Stimulated activated CD8-positive, alpha-beta memory T cell treated with anti-CD3 and anti-CD28 coated beads, Interleukin-7, amount 100 ng/mL, for 48 hours (primary cell): ENCODE data around the gene CTNNBL1.

Source experiments
- DNase-seq, 2 donors: peaks; one replicate each; pipeline ENCODE4 v3.0.0-alpha.2; 2020; ENCODE audit warnings: low read depth in 1 of 2; ENCODE audit errors: extremely low read depth in 1 of 2

Gene CTNNBL1

DNA sequence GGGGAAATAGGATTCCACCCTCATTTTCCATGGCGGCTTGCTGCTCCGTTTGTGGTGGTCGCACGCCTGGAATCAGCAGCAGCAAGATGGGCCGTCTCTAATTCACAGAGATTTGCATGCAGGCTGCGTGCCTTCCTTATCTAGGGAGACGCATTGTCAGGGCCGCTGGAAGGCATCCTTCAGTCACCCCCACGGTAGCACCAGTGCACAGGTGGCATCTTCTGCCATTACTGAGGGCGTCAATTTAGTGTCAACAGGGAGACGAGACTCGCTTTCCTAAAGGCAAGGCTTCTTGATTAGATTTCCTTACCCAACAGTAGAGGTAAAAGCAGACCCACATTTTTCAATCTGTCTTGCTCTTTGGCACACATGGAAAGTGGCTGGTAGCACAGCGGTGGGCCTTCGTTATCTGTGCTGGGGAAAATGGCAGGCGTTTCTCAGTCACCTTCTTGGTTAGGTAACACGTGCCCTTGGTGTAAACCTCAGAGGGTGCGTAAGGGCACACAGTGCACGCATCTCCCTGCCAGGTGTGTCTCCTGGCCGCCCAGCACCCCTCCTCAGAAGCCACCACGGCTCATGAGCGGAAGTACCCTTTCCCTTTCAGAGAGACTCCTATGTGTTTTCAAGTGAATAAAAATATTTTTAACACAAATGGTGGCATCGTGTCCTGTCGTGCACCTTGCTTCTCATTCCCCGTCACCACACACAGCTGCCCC, 181.8 kb downstream of the CTNNBL1 start:
- no peak for DNase-seq

DNA sequence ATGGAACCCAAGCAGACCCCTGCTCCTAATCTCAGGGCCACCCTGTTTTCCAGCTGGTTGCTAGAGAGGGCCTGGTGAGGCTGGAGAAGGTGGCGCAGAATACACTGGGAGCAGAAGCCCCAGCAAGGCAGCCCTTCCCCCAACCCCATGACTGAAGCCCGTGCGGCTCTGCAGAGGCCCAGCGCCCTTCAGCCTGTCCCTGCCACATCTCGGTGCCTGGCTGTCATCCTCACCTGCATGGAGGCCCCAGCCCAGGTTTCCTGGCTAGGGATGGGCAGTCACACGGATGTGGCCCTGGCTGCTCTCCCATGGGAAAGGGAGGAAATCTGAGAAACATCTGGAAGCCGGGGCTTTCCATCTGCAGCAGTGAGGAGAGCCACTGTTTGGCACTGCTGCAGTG, 183.0 kb downstream of the CTNNBL1 start:
- no peak for DNase-seq

DNA sequence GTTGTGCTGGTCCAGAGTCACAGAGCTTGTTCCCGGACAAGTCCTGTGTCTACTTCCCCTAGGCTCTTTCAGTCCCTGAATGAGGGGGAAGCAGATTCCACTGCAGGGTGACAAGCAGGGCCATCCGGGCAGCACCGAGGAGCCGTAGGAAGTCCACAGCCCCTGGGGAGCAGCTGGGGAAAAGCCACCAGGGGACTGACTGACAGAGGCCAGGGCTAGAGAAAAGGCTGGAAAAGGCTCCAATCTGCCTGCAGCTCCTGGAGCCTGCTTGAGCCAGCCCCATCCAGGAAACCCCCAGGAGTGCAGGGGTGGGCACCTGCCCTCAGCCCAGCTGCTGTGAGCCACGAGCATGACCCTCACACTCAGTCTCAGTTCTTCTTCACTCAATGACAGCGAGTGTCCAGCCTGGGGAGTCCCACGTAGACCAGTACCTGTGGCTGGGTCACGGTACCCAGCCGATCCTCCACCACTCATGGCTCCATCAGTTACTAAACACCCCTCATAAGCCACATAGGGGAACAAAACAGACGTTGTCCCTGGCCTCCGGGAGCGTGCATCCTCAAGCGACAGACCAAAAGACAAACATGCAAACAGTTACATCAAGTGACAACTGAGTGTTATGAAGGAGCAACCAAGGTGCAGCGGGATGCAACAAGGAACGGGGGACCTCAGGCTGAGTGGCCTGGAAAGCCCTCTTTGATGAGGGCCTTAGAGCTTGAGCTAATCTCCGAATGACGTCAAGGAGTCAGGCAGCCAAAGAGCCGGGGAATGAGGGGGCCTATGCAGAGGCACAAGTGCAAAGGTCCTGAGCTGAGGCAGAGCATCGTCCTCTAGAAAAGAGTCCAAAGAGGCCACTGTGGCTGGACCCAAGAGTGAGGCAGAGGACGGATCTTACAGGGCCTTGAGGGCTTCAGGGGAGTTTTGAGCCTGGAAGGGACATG, 184.3 kb downstream of the CTNNBL1 start:
- DNase-seq, result no peak

DNA sequence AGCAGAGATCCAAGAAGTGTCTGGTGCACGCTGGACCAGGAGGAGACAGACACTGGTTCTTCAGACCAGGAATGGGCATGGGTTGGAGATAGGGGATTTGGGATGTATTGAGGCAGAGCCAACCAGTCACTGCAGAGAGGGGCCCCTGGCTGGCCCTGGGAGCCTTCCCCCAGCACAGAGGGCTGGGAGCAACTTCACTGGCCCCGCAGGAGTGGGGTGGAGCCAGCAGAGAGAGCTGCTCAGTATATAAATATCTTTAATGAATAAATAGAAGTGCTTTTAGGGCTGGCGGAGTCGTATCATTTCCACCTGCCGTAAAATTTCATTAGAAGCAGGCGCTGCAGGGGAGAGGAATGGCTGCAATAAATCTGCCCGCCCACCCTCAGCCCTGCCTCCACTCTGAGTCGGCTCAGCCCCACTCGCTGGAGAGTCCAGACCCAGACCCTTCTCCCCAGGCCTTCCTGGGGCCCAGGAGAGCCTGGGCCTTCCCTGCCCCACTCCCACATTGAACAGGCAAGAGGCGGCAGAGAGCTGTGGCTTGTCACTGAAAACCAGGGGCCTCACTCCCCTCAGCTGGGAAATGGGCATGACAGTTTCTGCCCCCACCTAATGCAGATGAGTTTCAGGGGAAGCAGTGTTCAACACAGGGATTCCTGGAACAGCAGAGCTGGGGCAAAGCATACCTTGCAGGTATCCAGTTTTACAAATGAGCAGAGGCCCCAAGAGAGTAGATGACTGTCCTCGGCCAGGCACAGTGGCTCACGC, 185.2 kb downstream of the CTNNBL1 start:
- DNase-seq, result no peak

DNA sequence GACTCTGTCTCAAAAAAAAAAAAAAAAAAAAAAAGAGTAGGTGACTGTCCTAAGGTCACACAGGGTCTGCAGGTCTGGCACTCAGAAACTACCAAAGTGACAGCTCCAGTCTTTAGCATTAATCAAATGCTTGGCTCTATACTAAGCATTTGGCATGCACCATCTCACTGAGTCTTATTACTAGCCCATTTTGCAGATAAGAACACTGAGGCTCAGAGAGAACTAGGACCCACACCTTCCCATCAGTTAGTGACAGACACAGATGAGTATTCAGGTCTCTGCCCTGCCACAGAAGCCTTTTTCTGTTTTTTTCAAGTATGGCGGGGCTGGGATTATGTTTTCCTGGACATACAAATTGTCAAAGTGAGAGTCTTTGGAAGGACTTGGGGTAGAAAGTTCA, 186.0 kb downstream of the CTNNBL1 start:
- no peak for DNase-seq

DNA sequence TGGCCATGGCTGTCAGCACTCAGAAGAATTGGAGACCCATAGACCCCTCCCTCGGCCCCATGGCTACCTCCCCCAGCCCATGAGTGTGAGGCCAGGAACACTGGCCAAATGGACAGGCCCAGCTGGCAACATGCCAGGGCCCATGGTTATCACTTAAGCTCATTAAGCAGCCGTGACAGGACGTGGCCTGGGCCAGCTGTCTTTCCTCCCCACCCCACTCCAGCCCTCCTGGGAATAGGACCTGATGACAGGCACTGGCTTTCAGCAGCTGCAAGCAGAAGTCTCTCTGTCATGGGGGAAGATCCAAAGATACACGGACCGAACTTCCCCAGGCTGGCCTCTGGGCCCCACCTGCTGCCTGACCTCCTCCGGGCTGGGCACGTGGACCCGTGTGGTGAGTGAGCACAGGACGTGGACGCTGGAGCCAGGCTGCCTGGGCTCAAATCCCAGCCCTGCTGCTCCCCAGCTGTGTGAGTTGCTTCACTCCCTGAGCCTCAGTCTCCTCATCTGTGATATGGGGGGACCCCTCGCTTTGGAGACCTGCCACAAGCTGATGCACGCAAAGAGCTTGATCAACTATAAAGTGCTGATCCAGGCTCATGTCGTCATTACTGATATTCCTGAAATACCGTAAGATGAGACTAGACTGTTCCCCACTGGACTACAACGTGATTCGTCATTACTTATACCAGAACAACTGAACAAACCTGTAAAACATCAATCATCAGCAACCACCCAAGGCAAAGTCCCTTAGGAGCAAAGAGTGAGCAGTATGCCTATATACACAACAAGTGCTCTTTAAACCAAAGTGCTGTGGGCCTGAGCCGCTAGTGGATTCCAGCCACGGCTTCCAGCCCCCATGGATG, 187.1 kb downstream of the CTNNBL1 start:
- DNase-seq, result no peak

DNA sequence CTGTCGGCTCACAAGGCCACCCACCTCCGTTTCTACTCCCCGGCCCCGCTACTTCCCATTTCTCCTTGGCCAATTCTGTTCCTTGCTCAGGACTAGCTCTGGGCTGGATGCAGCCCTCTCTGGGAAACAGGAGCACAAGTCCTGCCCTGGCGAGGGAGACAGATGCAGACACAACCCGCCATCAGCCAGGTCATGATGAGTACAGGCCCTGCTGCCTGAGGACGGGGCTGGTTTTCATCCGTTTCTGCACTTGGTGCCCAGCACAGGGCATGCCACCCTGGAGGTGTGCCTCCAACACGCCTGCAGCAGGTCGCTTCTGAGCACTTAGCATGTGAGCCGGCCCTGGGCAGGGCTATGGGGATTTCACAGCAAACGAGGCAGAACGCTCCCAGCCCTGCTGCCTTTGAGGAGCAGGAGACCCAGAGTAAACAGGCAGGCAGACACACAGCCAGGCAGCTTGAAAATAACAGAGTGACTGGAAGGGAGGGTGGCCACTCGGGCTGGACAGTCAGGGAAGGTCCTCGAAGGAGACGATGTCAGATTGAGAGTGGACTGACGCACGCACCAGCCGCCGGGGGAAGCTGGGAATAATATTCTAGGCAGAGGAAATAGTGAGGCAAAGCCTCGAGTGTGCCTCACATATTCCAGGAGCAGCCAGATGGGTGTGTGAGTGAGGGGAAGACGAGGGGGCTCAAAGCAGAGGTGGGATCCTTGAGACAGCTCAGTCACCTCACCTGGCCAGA, 187.9 kb downstream of the CTNNBL1 start:
- DNase-seq, result no peak

DNA sequence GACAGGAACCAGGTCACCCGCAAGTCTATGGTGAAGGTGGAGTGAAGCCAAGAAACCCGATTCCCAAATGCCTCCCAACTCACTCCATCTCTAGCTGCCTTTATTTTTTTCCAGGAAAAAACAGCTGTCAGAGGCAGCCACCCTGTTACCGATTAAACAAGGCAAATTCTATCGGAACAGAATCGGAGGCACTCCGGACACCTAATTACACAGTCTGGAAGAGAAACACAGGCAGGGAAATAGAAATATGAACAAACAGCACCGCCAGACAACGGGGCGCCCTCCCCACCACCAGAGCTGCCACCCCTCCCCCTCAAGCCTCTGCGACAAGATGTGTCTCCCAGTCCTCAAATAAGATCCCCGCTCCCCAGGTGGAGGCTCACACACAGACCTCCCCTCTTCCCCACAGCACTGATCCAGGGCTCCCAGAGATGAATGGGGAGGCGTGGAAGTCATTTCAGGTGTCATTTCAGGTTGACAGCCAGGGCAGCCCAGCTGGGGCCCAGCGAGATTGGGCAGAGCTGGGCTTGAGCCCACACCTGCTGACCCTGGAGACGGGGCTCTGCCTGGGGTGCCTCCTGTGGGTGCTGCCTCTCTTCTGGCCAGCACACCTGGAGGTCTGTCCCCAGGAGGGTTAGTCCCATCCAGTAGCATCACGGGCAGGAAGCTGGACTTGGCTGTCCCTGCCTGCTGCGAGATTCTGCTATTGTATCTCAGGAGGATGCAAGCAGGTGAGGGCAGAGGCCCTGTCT, 189.3 kb downstream of the CTNNBL1 start:
- no peak for DNase-seq

DNA sequence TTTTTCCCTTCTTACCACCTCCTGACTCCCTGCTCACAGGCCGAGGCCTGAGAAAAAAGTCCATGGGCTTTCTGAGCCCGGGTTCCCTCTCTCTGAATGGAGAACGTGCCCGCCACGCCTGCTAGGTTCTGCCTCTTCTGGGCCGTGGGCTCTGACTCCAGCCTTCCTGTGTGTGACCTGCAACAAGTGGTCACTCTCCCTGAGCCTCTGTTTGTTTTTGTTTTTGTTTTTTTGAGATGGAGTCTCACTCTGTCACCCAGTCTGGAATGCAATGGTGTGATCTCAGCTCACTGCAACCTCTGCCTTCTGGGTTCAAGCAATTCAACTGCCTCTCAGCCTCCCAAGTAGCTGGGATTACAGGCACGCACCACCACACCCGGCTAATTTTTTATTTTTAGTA, 191.2 kb downstream of the CTNNBL1 start:
- DNase-seq, result no peak

DNA sequence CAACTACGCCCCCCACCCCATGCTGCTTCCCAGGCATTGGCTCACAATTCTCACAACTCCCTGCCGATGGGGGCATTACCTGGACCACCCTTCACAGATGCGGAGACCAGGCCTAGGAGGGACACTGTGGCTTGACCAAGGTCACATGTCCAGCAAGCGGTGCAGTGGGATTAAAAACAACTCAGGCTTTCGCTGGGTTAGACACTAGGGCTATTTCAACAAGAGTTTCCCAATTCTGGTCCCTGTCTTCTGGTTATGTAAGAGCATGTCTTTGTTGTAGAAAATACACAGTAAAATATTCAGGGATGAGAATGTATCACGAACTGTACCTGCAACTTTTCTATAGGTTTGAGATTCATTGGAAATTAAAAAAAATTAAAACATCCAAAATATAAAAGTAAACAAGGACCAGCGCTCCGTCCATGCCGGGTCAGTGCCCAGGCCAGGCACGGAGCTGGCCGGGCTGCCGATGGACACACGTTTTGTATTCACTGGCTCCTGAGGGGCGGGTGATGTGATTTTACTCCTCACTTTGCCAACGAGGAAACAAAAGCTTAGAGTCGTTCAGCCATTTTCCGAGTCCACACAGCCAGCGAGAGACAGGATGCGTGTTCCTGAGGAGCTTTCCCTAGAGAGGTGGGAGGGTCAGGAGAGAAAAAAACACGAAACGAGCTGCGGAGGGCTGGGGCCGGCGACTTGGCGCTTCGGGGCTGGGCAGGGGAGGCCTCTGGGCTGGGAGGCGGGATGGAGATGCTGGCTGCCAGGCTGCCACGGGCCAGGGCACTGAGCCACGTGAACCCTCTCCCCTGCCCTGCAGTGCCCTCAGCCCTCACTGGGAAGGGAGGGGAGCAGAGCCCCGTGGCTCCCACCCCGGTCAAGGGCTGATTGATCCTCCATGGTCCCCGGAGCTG, 192.0 kb downstream of the CTNNBL1 start:
- no peak for DNase-seq

DNA sequence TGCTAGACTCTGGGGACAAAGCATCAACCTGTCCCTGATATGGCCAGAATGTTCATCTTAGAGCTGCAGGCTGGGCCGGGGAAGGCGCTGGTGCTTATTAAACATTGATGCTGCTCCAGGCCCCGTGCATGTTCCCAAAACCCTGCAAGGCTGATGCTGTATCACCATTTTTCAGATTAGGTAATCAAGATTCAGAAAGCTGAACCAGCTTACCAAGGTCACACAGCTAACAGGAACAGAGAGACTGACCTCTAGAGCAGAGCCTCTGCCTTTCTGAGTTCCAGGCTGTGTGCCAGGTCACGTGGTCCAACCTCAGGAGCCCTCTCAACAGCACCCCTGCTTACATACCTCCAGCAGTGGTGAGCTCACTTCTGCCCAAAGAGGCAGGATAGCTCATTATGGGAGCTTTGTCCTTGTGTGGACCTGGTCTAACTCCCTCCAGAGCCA, 193.0 kb downstream of the CTNNBL1 start:
- DNase-seq, result no peak

DNA sequence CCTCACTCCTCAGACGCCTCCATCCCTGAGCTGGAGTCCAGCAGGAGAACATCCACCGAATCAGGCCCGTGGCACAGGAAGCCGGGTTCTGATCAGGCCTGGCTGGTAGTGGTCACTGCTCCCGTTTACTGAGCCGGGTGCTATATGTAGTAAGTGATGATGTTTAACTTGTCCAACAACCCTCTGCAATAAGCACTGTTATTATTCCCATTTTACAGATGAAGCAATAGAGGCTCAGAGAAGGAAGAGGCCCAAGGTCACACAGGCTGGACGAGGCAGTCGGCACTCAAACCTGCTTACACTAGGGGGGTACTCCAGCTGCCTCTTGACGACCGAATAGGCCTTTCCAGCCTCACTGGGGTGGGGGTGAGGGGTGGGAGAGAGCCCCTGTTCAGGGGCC, 194.8 kb downstream of the CTNNBL1 start:
- no peak for DNase-seq

DNA sequence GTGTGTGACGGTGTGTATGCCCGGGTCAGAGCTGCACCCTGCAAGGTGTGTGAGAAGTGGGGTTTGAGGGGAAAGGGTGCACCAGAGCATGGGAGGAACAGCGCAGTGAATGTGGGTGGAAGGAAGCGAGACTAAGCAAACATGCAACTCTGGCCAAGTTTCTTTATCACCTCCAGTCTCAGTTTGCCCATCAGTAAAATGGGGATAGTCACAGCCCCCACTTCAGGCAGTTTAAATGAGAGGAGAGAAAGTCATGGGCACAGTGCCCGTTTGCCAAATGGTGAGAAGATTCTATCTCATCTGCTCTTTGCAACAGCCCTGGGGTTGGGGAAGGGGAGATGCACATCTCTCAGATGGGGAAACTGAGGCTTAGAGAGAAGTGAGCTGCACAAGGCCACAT, 196.3 kb downstream of the CTNNBL1 start:
- no peak for DNase-seq

DNA sequence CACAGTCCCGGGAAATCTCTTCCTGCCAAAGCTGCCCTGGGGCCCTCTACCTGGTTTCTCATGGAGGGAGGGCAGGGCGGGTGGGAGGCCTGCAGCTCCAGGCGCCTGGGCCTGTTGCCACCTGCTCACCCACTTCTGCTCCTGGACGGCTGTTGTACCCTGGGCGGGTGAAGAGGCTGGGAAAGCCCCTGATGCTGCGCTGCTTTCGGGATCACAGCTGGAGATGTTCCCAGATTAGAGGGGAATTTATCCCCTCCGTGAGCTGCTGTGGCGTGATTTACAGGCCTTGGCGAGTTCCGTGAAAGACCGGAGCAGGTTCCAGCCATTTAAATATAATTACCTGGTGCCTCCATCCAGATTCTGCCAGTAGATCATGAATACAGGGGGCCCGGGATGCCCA, 196.8 kb downstream of the CTNNBL1 start:
- DNase-seq, result no peak

DNA sequence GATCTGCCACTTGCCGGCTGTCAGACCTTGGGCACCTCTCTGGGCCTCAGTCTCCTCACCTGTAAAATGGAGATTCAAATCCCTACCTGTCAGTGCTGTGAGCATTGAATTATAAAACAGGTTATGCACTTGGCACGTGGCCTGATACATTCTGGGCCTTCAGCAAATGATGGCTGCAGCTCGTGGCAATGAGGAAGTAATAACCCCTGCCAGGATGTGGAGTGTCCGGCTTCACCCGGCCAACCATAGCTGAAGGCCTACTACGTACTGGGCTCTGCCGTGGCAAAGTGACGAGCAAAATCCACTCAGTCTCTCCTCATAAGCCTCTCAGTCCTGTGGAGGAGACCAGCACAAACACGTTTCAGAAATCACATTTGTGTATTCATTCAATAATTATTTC, 198.2 kb downstream of the CTNNBL1 start:
- no peak for DNase-seq

DNA sequence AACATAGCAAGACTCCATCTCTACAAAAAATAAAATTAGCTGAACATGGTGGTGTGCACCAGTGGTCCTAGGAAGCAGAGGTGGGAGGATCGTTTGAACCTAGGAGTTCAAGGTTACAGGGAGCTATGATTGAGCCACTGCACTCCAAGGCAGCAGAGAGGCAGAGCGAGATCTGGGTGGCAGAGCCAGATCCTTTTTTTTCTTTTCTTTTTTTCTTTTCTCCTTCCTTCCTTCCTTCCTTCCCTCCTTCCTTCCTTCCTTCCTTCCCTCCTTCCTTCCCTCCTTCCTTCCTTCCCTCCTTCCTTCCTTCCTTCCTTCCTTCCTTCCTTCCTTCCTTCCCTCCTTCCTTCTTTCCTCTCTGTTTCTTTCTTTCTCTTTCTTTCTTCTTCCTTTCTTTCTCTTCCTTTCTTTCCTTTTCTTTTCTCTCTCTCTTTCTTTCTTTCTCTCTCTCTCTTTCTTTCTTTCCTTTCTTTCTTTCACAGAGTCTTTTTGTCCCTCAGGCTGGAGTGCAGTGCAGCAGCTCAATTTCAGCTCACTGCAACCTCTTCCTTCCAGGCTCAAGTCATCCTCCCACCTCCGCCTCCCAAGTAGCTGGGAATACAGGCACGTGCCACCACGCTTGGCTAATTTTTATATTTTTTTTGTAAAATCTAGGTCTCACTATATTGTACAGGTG, 199.9 kb downstream of the CTNNBL1 start:
- no peak for DNase-seq

DNA sequence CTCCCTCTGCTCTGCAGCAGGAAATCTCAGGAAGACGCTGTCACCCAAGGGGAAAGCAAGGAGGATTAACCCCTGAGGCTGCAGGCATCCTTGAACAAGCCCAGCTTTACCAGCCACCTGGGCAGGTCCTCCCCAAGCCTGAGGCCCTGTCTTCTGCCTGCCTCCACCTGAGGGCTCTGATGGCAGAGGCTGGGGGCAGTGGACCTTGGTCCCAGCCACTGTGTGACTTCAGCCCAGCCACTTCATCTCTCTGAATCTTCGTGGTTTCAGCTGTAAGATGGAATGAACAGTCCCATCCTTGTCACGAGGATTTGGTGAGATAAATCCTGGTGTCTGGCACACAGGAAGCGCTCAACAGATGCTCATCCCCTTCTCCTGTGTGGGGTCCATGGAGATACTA, 200.6 kb downstream of the CTNNBL1 start:
- no peak for DNase-seq
